GM19468 (cell line): ENCODE results near the gene PARVB.

ENCODE experiments used
- ATAC-seq: cut with Tn5 transposase; IDR thresholded peaks from one replicate; pipeline ENCODE4 v1.9.1; 2021; ENCODE audit warnings: mild to moderate bottlenecking, moderate library complexity, moderate number of reproducible peaks; ENCODE audit not compliant: unreplicated experiment; ENCODE audit errors: extremely low read depth

Gene PARVB

GRCh38 chr22:44168206-44168605 is 144.1 kb downstream of the PARVB start:
- ATAC-seq: no peak

DNA sequence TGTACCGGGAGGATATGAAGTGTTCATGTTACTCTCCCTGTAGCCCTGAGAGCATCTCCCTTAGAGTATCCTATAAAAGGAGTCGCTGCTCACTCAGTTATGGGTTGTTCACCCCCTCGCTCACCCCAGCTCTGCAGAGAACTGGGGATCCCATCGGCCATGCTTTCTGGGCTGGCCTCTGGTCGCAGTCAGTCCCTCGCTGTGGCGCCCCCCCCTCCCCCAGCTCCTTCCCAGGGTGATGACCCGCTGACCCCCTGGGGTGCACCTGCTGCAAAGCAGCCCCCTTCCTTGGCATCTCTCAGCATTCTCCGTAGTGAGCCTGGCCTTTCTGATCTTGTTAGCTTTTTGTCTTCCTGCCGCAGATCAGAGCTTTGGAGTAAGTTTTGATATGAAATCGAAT is 146.4 kb downstream of the PARVB start:
- no peak for ATAC-seq

- no peak for ATAC-seq
Observed at GRCh38 chr22:44171561-44171960, 147.5 kb downstream of the PARVB start.

- no peak for ATAC-seq
Observed at GRCh38 chr22:44172370-44173108, 148.4 kb downstream of the PARVB start.

DNA sequence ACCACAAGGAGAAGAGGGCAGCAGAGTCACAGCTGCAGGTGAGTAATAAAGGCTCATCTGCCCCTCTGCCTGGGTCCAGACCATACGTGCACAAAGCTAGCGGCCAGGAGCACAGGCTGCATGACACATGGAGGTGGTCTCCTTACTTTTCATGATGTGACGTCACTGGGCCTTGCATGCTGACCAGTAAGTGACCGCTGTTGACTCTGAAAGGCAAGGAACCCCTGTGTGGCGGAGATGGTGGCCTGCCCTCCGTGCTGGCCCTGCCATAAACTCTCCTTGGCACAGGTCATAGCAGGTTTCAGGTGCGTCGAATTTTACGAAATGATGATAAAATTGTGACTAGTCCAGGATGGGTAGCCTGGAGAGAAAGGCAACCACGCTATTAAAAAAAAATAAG is 149.1 kb downstream of the PARVB start:
- no peak for ATAC-seq

DNA sequence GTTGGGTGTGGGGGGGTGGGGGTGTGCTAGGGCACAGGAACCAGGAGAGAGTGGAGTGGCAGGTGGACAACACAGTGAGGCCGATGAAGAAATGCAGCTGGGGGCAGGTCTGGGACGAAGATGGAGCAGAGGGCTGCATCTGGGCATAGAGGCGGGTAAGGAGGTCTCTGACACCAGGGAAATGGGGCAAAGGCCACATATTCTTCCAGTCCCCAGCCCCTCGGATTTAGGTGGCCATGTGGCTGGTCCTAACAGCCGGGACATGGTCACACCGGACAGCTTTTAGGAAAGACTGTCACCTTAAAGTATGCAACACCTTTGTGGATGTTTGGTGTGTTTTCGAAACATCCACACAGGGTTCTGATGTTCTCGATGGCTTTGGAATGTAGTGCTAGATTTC is 151.6 kb downstream of the PARVB start:
- ATAC-seq: no peak

GRCh38 chr22:44179196-44179988 is 155.3 kb downstream of the PARVB start:
- no peak for ATAC-seq

- no peak for ATAC-seq
Observed at GRCh38 chr22:44179989-44180705, 156.0 kb downstream of the PARVB start.

DNA sequence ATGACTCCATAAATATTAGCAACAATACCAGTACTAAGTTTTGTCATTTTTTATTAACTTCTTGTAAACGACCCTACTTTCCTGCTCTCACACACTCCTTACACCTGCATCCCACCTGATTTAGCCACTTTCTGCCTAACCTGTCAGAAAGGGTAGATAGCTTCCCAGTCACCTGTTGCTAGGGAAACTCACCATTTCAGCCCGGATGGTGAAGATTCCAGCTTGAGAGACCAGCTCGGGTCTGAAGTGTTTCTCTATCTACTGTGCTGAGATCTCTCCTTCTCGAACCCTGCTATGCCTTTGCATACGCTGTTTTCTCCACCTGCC is 156.6 kb downstream of the PARVB start, which contains the start of gene PARVG:
Gene PARVG, plus strand, starts transcription at position 220 of the 327 bp plus-strand sequence. CDS start 2,405 bp downstream, outside the sequence.
- ATAC-seq: no peak

DNA sequence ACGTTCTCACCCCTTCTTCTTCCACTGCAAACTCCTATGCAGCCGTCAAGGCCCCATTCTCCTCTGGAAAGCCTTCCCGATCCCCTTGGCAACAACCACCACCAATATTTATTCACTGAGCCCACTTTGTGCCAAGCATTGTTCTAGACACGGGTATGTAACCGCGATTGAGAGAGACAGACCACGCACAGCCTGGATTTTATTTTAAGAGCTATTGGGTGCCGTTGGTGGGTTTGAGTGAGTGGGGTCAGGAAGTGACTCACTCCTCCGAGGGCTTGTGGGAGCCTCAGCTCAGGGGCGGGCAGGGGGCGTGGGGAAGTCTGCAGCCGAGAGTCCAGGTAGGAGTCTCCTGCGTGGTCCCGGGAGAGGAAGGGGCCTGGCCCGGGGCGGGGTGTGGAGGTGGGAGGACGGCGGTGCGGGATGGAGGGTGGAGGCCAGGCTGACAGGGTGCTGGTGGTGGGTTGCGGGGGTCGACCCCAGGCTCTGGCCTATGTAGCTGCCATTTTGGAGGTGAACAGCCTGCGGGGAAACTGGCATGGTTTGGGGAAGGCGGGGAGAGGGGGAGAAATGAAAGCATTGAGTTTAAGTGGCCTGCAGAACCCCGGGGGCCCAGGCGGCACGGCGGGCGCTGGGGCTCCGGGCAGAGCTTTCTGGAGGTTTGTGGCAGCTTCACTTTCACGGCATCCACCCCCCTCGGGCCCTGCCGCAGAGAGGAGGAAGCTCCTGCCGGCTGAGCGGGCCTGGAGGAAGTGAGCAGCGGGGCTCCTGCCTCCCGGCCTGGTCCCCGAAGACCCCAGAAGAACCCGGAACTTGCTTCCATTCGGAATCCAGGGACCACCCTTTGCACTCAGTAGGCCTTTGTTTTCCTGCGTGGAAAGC is 157.2 kb downstream of the PARVB start:
- no peak for ATAC-seq

GRCh38 chr22:44181912-44182587 is 157.9 kb downstream of the PARVB start:
- ATAC-seq: no peak

- no peak for ATAC-seq
Observed at GRCh38 chr22:44182588-44183286, 158.6 kb downstream of the PARVB start.

- ATAC-seq: no peak
Observed at GRCh38 chr22:44183287-44183588, 159.1 kb downstream of the PARVB start.

GRCh38 chr22:44184006-44184405 is 159.9 kb downstream of the PARVB start:
- ATAC-seq: no peak

DNA sequence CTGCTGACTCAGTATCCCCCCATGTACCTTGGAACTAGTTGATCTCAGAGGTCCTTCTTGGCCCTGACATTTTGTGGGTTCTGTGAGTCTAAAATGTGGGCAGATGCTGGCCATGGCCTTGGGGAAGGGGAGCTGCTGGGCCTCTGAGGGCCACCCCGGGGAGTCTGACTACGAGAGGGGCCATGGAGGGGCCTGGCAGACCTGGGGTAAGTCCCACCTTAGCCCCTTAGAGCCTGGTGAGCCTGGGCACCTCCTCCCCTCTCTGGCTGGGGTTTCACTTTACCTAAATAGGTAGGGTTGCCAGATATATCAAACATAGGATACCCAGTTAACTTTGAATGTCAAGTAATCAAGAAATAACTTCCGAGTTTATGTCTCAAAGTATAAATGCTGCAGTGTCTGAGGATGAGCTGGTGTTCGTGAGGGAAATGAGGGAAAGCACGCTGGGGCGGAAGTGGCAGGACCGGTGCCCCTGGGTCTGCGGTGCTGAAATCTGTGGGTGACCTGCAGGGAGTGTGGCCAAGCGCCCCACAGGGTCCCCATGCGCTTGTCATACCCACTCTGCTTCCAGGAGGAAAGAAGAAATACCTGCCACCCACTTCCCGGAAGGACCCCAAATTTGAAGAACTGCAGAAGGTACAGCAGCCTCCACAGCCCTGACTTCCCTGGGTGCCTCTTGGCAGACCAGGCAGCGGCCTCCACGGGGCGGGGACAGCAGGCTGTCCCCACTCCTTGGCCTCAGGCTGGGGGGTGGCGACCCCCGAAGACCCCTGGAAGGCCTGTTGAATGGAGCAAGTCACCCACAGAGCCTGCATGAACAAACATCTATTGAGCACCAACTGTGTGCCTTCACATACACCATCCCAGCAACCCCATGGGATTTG is 161.4 kb downstream of the PARVB start:
- no peak for ATAC-seq

- ATAC-seq: no peak
Observed at GRCh38 chr22:44186121-44186510, 162.0 kb downstream of the PARVB start.

- ATAC-seq: no peak
Observed at GRCh38 chr22:44186737-44187136, 162.6 kb downstream of the PARVB start.

- ATAC-seq: no peak
Observed at GRCh38 chr22:44187652-44188230, 163.6 kb downstream of the PARVB start.
